Neural progenitor cell (in vitro differentiated cells): Measurements from ENCODE around the gene UBXN7. TPM values are rescaled to one million over a fixed set of nuclear protein-coding genes. Genes with fewer than 3 reads are reported as not detected.
"Not testable (repeated sequence)": the region's sequence is repeated elsewhere in the genome, so short reads cannot be mapped to it uniquely, and the experiment has no call there.

Experiments used
- DNase-seq: peaks from one replicate; pipeline ENCODE4 v3.0.0-alpha.2; 2016; ENCODE audit warnings: low spot score
- H2AFZ ChIP-seq: fragments of 200-600 bp; sonication (generic); replicated peaks from 2 replicates; pipeline ENCODE4 v1.6.1; 2016; ENCODE audit warnings: antibody characterized with exemption
- H3F3A ChIP-seq: fragments of 200-600 bp; sonication (generic); 2 replicates; pipeline ENCODE4 v1.6.1; 2016; ENCODE audit warnings: antibody characterized with exemption, low read depth
- H3K27ac ChIP-seq: fragments of 200-600 bp; sonication (generic); 2 replicates; pipeline ENCODE4 v1.5.1; 2016; ENCODE audit warnings: mild to moderate bottlenecking
- H3K27me3 ChIP-seq: fragments of 200-600 bp; sonication (generic); 2 replicates; pipeline ENCODE4 v1.6.1; 2016; ENCODE audit warnings: mild to moderate bottlenecking, moderate library complexity
- H3K36me3 ChIP-seq: fragments of 200-600 bp; sonication (generic); 2 replicates; pipeline ENCODE4 v1.5.1; 2016
- H3K4me1 ChIP-seq: fragments of 200-600 bp; sonication (generic); 2 replicates; pipeline ENCODE4 v1.6.1; 2016; ENCODE audit warnings: mixed run types
- H3K4me2 ChIP-seq: fragments of 200-600 bp; sonication (generic); 2 replicates; pipeline ENCODE4 v1.6.1; 2016
- H3K4me3 ChIP-seq: fragments of 200-600 bp; sonication (generic); 2 replicates; pipeline ENCODE4 v1.5.1; 2016
- H3K79me2 ChIP-seq: fragments of 200-600 bp; sonication (generic); 2 replicates; pipeline ENCODE4 v1.6.1; 2016; ENCODE audit warnings: low read depth
- H3K9ac ChIP-seq: fragments of 200-600 bp; sonication (generic); 2 replicates; pipeline ENCODE4 v1.6.1; 2016
- H3K9me3 ChIP-seq: fragments of 200-600 bp; sonication (generic); 2 replicates; pipeline ENCODE4 v1.5.1; 2016; ENCODE audit warnings: low read depth
- H4K20me1 ChIP-seq: fragments of 200-600 bp; sonication (generic); 2 replicates; pipeline ENCODE4 v1.6.1; 2016; ENCODE audit warnings: low read depth
- H3K27ac Mint-ChIP-seq: 3 replicates; pipeline ENCODE4 v1.8.0; 2021; ENCODE audit warnings: mixed read lengths
- H3K27me3 Mint-ChIP-seq: 2 replicates; pipeline ENCODE4 v1.8.0; 2022; ENCODE audit warnings: low read depth, mild to moderate bottlenecking, inconsistent platforms, moderate library complexity, mixed read lengths; ENCODE audit not compliant: insufficient read depth
- H3K36me3 Mint-ChIP-seq: 3 replicates; pipeline ENCODE4 v1.8.0; 2021; ENCODE audit warnings: mixed read lengths
- H3K4me1 Mint-ChIP-seq: 3 replicates; pipeline ENCODE4 v1.8.0; 2021; ENCODE audit warnings: mixed read lengths
- H3K4me3 Mint-ChIP-seq: 3 replicates; pipeline ENCODE4 v1.8.0; 2021; ENCODE audit warnings: mild to moderate bottlenecking, moderate library complexity, mixed read lengths
- H3K9me3 Mint-ChIP-seq: 3 replicates; pipeline ENCODE4 v1.8.0; 2020; ENCODE audit warnings: mixed read lengths
- EZH2 ChIP-seq: fragments of 200-600 bp; sonication (generic); IDR thresholded peaks from 2 replicates; pipeline ENCODE4 v1.6.1; 2017; ENCODE audit warnings: antibody characterized with exemption, mild to moderate bottlenecking, moderate library complexity
- EZH2phosphoT487 ChIP-seq: fragments of 200-600 bp; sonication (generic); IDR thresholded peaks from 2 replicates; pipeline ENCODE4 v1.6.1; 2017; ENCODE audit warnings: antibody characterized with exemption
- small RNA-seq: library from RNA; depleted of rRNA; stranded (forward); fragments of <200 nt; gene quantifications from one replicate; pipeline ENCODE3, GENCODE V24; 2015
- total RNA-seq: library from RNA; depleted of rRNA; stranded (reverse); fragments of >200 nt; gene quantifications from 2 replicates; pipeline ENCODE4 v1.2.3, GENCODE V29; 2015; ENCODE audit warnings: low replicate concordance
- TF ChIP-seq, protein P1 (sequence below): fragments of 200-600 bp; sonication (generic); IDR thresholded peaks from 2 replicates; pipeline ENCODE4 v1.5.1; 2017; ENCODE audit warnings: antibody characterized with exemption, mild to moderate bottlenecking

Gene UBXN7
- total RNA-seq, 1 donor from 2014 or later, result 68.7 TPM

DNA sequence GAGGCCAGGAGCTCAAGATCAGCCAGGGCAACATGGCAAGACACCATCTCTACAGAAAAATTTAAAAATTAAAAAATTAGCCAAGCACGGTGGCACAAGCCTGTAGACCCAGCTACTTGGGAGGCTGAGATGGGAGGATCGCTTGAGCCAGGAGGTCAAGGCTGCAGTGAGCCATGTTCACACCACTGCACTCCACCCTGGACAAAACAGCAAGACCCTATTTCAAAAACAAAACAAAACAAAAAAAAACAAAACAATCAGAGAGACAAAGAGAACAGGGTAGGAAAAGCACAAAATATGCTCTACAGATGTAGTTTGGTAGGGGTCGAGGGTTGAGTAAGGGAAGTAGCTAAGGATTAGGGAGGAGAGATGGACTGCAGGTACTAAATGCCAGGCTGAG lies 117.6 kb downstream of the UBXN7 start:
- no peaks in the 10 kb centered on the region for H3K4me1 ChIP-seq
- Mint-ChIP-seq H3K9me3 (no peaks in the 10 kb centered on the region), H3K4me3 (peak overlapping the region; percentile 9), H3K27ac (peak overlapping the region; percentile 9), H3K4me1 (peaks cover 8% of the 10 kb centered on the region), H3K27me3 (peaks cover 4% of the 10 kb centered on the region), H3K36me3 (peaks cover 13% of the 10 kb centered on the region)
- peaks cover 4% of the 10 kb centered on the region for H3K79me2 ChIP-seq
- no peak overlapping the region for H3K4me2 ChIP-seq
- H3K4me3 ChIP-seq, result no peak overlapping the region
- H4K20me1 ChIP-seq, result no peaks in the 10 kb centered on the region
- no peaks in the 10 kb centered on the region for H3K36me3 ChIP-seq
- no peaks in the 10 kb centered on the region for H3K9me3 ChIP-seq
- no peak overlapping the region for H3K27ac ChIP-seq
- no peak for TF ChIP-seq EZH2phosphoT487
- TF ChIP-seq, protein P1, sequence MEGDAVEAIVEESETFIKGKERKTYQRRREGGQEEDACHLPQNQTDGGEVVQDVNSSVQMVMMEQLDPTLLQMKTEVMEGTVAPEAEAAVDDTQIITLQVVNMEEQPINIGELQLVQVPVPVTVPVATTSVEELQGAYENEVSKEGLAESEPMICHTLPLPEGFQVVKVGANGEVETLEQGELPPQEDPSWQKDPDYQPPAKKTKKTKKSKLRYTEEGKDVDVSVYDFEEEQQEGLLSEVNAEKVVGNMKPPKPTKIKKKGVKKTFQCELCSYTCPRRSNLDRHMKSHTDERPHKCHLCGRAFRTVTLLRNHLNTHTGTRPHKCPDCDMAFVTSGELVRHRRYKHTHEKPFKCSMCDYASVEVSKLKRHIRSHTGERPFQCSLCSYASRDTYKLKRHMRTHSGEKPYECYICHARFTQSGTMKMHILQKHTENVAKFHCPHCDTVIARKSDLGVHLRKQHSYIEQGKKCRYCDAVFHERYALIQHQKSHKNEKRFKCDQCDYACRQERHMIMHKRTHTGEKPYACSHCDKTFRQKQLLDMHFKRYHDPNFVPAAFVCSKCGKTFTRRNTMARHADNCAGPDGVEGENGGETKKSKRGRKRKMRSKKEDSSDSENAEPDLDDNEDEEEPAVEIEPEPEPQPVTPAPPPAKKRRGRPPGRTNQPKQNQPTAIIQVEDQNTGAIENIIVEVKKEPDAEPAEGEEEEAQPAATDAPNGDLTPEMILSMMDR, result no peak
- peaks cover 15% of the 10 kb centered on the region for H3F3A ChIP-seq
- DNase-seq, result no peak
- H2AFZ ChIP-seq, result no peak overlapping the region
- H3K27me3 ChIP-seq, result no peaks in the 10 kb centered on the region
- H3K9ac ChIP-seq, result no peak overlapping the region

DNA sequence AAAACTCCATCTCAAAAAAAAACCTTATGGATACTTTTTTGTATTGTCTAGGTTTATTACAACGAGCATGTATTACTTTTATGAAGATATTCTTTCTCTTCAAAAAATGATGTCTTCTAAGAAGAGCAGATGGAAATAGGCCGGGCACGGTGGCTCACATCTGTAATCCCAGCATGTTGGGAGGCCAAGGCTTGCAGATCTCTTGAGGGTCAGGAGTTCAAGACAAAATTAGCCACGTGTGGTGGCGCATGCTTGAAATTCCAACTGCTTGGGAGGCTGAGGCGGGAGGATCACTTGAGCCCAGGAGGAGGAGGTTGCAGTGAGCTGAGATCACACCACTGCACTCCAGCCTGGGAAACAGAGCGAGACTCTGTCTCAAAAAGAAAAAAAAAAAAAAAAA lies 118.1 kb downstream of the UBXN7 start:
- peaks cover 15% of the 10 kb centered on the region for H3F3A ChIP-seq
- not testable (repeated sequence) for H3K27me3 ChIP-seq, H3K9me3 Mint-ChIP-seq, H3K27me3 Mint-ChIP-seq, H3K9ac ChIP-seq, H3K27ac Mint-ChIP-seq, H3K9me3 ChIP-seq, DNase-seq, H3K36me3 ChIP-seq, H3K27ac ChIP-seq, H4K20me1 ChIP-seq, H3K4me1 ChIP-seq, H2AFZ ChIP-seq, H3K79me2 ChIP-seq, H3K4me3 Mint-ChIP-seq, H3K4me2 ChIP-seq, H3K4me3 ChIP-seq, H3K4me1 Mint-ChIP-seq
- peaks cover 13% of the 10 kb centered on the region for H3K36me3 Mint-ChIP-seq

DNA sequence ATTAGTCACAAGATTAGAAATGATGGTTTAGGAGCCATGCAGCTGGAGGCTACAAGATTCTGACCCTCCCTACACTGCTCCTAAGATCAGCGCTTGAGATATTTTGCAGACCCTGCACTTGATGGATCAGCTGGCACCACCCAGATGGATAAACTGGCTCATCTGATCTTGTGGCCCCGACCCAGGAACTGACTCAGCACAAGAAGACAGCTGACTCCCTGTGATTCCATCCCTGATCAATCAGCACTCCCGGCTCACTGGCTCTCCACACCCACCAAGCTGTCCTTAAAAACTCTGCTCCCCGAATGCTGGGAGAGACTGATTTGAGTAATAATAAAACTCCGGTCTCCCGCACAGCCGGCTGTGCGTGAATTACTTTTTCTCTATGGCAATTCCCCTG lies 129.3 kb downstream of the UBXN7 start:
- not testable (repeated sequence) for H3K27ac Mint-ChIP-seq, H3K27me3 ChIP-seq, H3K27me3 Mint-ChIP-seq, H3K4me1 ChIP-seq, H3K9me3 ChIP-seq, H3K4me3 Mint-ChIP-seq, H2AFZ ChIP-seq, H3K4me1 Mint-ChIP-seq, H3K4me3 ChIP-seq, DNase-seq, H3K9ac ChIP-seq, H3K36me3 ChIP-seq, H3K9me3 Mint-ChIP-seq, H3K79me2 ChIP-seq, H3K27ac ChIP-seq, H3K4me2 ChIP-seq, H3F3A ChIP-seq, H4K20me1 ChIP-seq
- peaks cover 21% of the 10 kb centered on the region for H3K36me3 Mint-ChIP-seq

DNA sequence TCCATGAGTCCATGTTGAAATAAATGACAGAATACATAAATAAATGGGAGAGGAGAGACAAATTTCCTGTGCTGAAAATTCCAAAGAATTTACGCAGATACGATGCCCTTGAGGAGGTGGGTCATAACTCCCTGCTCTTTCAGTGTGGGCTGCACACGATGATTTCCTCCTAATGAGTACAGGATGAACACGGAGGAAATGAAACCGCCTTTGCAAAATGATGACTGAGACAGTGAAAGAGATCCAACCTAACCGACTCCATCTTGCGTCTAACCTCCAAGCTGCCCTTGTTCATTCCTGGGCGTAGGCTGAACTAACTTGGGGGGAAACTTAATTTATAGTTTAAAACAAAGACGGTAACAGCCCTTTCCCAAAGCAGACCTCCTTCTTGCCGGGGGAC lies 129.7 kb downstream of the UBXN7 start:
- H3K4me2 ChIP-seq, H3K4me1 Mint-ChIP-seq, H2AFZ ChIP-seq, H3K36me3 ChIP-seq, H3K27me3 ChIP-seq, H3K4me3 ChIP-seq, H3K27me3 Mint-ChIP-seq, H3K27ac Mint-ChIP-seq, H3K9me3 Mint-ChIP-seq, H3F3A ChIP-seq, H3K27ac ChIP-seq, H3K4me1 ChIP-seq, H3K4me3 Mint-ChIP-seq, H3K9me3 ChIP-seq, H4K20me1 ChIP-seq, H3K9ac ChIP-seq, DNase-seq, H3K79me2 ChIP-seq: not testable (repeated sequence)
- H3K36me3 Mint-ChIP-seq, result peaks cover 23% of the 10 kb centered on the region

DNA sequence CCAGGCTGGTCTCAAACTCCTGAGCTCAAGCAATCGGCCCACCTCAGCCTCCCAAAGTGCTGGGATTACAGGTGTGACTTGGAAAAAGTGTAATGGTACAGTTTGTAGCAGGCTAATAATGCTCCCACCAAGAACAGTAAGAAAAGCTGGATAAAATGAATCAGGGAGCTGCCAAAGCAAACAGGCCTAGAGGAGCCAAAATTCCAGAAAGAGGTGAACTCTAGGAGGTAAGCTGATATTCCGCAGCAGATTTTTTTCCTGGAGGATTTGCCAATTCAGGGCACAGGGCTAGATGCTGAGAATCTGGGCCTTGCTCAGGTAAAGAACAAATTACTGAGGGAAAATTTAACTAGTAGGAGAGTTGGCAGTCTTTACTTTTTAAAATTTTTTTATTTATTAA lies 133.7 kb downstream of the UBXN7 start:
- Histone ChIP-seq H3K4me3 (no peak overlapping the region), H3F3A (no peaks in the 10 kb centered on the region), H3K27ac (no peak overlapping the region), H3K36me3 (peaks cover 9% of the 10 kb centered on the region), H3K4me2 (no peak overlapping the region), H2AFZ (no peak overlapping the region), H4K20me1 (no peaks in the 10 kb centered on the region), H3K9ac (no peak overlapping the region), H3K79me2 (no peaks in the 10 kb centered on the region), H3K4me1 (no peaks in the 10 kb centered on the region), H3K27me3 (no peaks in the 10 kb centered on the region), H3K9me3 (no peaks in the 10 kb centered on the region)
- Mint-ChIP-seq H3K4me3 (no peak overlapping the region), H3K4me1 (no peaks in the 10 kb centered on the region), H3K36me3 (peaks cover 21% of the 10 kb centered on the region), H3K27ac (no peak overlapping the region), H3K9me3 (no peaks in the 10 kb centered on the region), H3K27me3 (no peaks in the 10 kb centered on the region)
- no peak for DNase-seq
- no peak for TF ChIP-seq EZH2phosphoT487
- TF ChIP-seq, protein P1, result no peak
- no peak for TF ChIP-seq EZH2

Small RNA genes lying within 50 kb of the gene (small RNA-seq; reads per million reads assigned to genes)
- not detected for gene AC069257.2
- gene AC083822.1, result not detected
- not detected for gene AC117490.1
- not detected for gene RN7SL434P
- gene RN7SL738P, result not detected
- not detected for gene RNU6-1279P
- not detected for gene RNU6-910P

Other genes with a start within 250 kb of the UBXN7 start
- not detected in 2 replicates for gene ZDHHC19, start 221.0 kb downstream of the UBXN7 start, total RNA-seq
- gene SLC51A, start 215.9 kb downstream of the UBXN7 start, total RNA-seq, result 0.28 TPM in 1 of 2 replicates, not detected in the other
- gene PCYT1A, start 144.7 kb downstream of the UBXN7 start, total RNA-seq, result 24.6 and 29.3 TPM in 2 replicates
- 29.9 and 44.8 TPM in 2 replicates for gene DYNLT2B, start 114.2 kb downstream of the UBXN7 start, total RNA-seq
- gene TM4SF19, start 94.0 kb downstream of the UBXN7 start, total RNA-seq, result not detected in 2 replicates
- 23.8 and 25.1 TPM in 2 replicates for gene RNF168, start 71.3 kb upstream of the UBXN7 start, total RNA-seq
- not detected in 2 replicates for gene SMCO1, start 82.9 kb upstream of the UBXN7 start, total RNA-seq
- 9.3 and 9.7 TPM in 2 replicates for gene WDR53, start 136.1 kb upstream of the UBXN7 start, total RNA-seq
- 14.4 and 23.1 TPM in 2 replicates for gene FBXO45, start 136.2 kb upstream of the UBXN7 start, total RNA-seq
- gene NRROS, start 207.3 kb upstream of the UBXN7 start, total RNA-seq, result 0.58 and 1.7 TPM in 2 replicates